Measurements from ENCODE around the gene ZNF397. TPM values are rescaled to one million over a fixed set of nuclear protein-coding genes. Genes with fewer than 3 reads are reported as not detected.

The ZNF397 gene
- total and polyA plus RNA-seq, 9 of the 15 experiments (the other 6 are each of a cell fraction or from before 2014, with no cell fraction given), result 6.4 to 24.2 (median 19.3) TPM

- TF ChIP-seq PHTF2 (CRISPR knock-in tag; IDR thresholded peaks at IDR 0.05), result no peak
- no peak for TF ChIP-seq SRSF1 (IDR thresholded peaks at IDR 0.05; ENCODE audit: low read depth, low read length)
- TF ChIP-seq STAG1 (CRISPR knock-in tag; IDR thresholded peaks at IDR 0.05; ENCODE audit: borderline replicate concordance), result no peak
- peak; percentile 90 for TF ChIP-seq POLR2H (tag; IDR thresholded peaks at IDR 0.05; ENCODE audit: low read depth)
- no peak for TF ChIP-seq ZBTB49 (CRISPR knock-in tag; IDR thresholded peaks at IDR 0.05; ENCODE audit: borderline replicate concordance)
- peak; percentile 83 for TF ChIP-seq PHF20 (IDR thresholded peaks at IDR 0.05; ENCODE audit: partially characterized antibody)
- TF ChIP-seq MLX (CRISPR knock-in tag; conservative IDR thresholded peaks at IDR 0.05), result 0 out of 4 replicates have a peak, but pooled peaks of 1 of the 2 experiments have one; percentile 44
- no peak for TF ChIP-seq HMG20B (CRISPR knock-in tag; IDR thresholded peaks at IDR 0.05)
- peak; percentile 55 for TF ChIP-seq E2F8 (IDR thresholded peaks at IDR 0.05; ENCODE audit: low read depth, partially characterized antibody)
- TF ChIP-seq RFX7 (CRISPR knock-in tag; IDR thresholded peaks at IDR 0.05), result no peak
- TF ChIP-seq CHD2 (IDR thresholded peaks at IDR 0.05; ENCODE audit: low read depth, low read length), result peak; percentile 85
- no peak for TF ChIP-seq U2AF2 (optimal IDR thresholded peaks at IDR 0.05; ENCODE audit: low read depth, low read length)
- TF ChIP-seq ZNF512 (tag; IDR thresholded peaks at IDR 0.05), result no peak
- TF ChIP-seq BMI1 (IDR thresholded peaks at IDR 0.05; ENCODE audit: low read length), result no peak
- TF ChIP-seq ZNF699 (CRISPR knock-in tag; IDR thresholded peaks at IDR 0.05; ENCODE audit: insufficient replicate concordance), result no peak
- no peak for TF ChIP-seq ZNF445 (CRISPR knock-in tag; IDR thresholded peaks at IDR 0.05; ENCODE audit: low read depth)
- peak; percentile 68; the same call in 1 of the 2 replicates for TF ChIP-seq ZNF174 (CRISPR knock-in tag; IDR thresholded peaks at IDR 0.05)
- TF ChIP-seq C11orf30 (IDR thresholded peaks at IDR 0.05; ENCODE audit: low read depth), result no peak; the same call in 1 of the 2 replicates
- TF ChIP-seq RFX5 (IDR thresholded peaks at IDR 0.05; ENCODE audit: low read depth, low read length), result no peak
- TF ChIP-seq FOXM1 (IDR thresholded peaks at IDR 0.05; ENCODE audit: low read depth), result peak; percentile 30; the same call in 1 of the 2 replicates
- TF ChIP-seq FOXM1 (CRISPR knock-in tag; IDR thresholded peaks at IDR 0.05; ENCODE audit: low read depth), result no peak
- peak; percentile 56 for TF ChIP-seq SIN3B (IDR thresholded peaks at IDR 0.05; ENCODE audit: low read depth)
Observed at GRCh38 chr18:35240664-35241447, at the start of gene ZNF397 (continued).

Data from K562 (cell line).